NCI-H2081 (cell line): ENCODE measurements around the gene HOXB2.
A peak's percentile ranks its signal among the peaks of the same experiment; 100 is the strongest.

ENCODE experiments used
- DNase-seq, 2 experiments: peaks; one replicate each; lab custom pipeline; 2025; lab: John Stamatoyannopoulos, UW

The HOXB2 gene

GRCh38 chr17:48565925-48566710 lies 21.2 kb upstream of the HOXB2 start:
- no peak for DNase-seq

- DNase-seq: no peak
Observed at GRCh38 chr17:48565022-48565554, 20.2 kb upstream of the HOXB2 start.

GRCh38 chr17:48564188-48565021 lies 19.5 kb upstream of the HOXB2 start:
- no peak for DNase-seq

GRCh38 chr17:48563867-48564187 lies 18.9 kb upstream of the HOXB2 start:
- no peak for DNase-seq

GRCh38 chr17:48563385-48563838 lies 18.5 kb upstream of the HOXB2 start:
- DNase-seq: no peak

GRCh38 chr17:48562934-48563333 lies 18.0 kb upstream of the HOXB2 start:
- DNase-seq: no peak

- DNase-seq: no peak
Observed at GRCh38 chr17:48561884-48562810, 17.2 kb upstream of the HOXB2 start.

- DNase-seq: no peak
Observed at GRCh38 chr17:48559840-48560817, 15.2 kb upstream of the HOXB2 start.

- DNase-seq: no peak
Observed at GRCh38 chr17:48559122-48559839, 14.4 kb upstream of the HOXB2 start.

GRCh38 chr17:48558831-48559121 lies 13.9 kb upstream of the HOXB2 start:
- DNase-seq: no peak

GRCh38 chr17:48558057-48558830 lies 13.3 kb upstream of the HOXB2 start:
- no peak for DNase-seq

- DNase-seq: no peak
Observed at GRCh38 chr17:48556576-48557401, 11.9 kb upstream of the HOXB2 start.

- DNase-seq: no peak
Observed at GRCh38 chr17:48556229-48556575, 11.3 kb upstream of the HOXB2 start.

- DNase-seq: peak; percentile 70 to 87
Observed at GRCh38 chr17:48555258-48556228, 10.6 kb upstream of the HOXB2 start.

GRCh38 chr17:48554412-48555257 lies 9.7 kb upstream of the HOXB2 start:
- DNase-seq: no peak

- no peak for DNase-seq
Observed at GRCh38 chr17:48553826-48554225, 8.9 kb upstream of the HOXB2 start.

- DNase-seq: no peak
Observed at GRCh38 chr17:48553190-48553547, 8.3 kb upstream of the HOXB2 start.
